ENCODE results near the gene SLC15A4. TPM values are rescaled to one million over a fixed set of nuclear protein-coding genes. Genes with fewer than 3 reads are reported as not detected.

Gene SLC15A4
- total RNA-seq, 2 donors from 2014 or later, result 28.2 to 39.5 TPM

- Histone ChIP-seq H3K4me3 (ENCODE audit: low read length) (no peak overlapping the region), H3K9ac (ENCODE audit: extremely low read depth, low read length, poor library complexity, severe bottlenecking) (no peak overlapping the region), H3K4me1 (ENCODE audit: control insufficient read depth, insufficient read depth, low read length) (no peaks in the 10 kb centered on the region), H3K27ac (ENCODE audit: low read depth, low read length) (no peak overlapping the region), H3K36me3 (ENCODE audit: control insufficient read depth, insufficient read depth, low read length) (no peaks in the 10 kb centered on the region), H3K9me3 (ENCODE audit: control insufficient read depth, low read length) (no peaks in the 10 kb centered on the region), H3K27me3 (ENCODE audit: control insufficient read depth, insufficient read depth, low read length, poor library complexity, severe bottlenecking) (no peaks in the 10 kb centered on the region)
- H3K4me1 Mint-ChIP-seq, result no peaks in the 10 kb centered on the region
- H3K4me3 Mint-ChIP-seq, result no peak overlapping the region
- H3K9me3 Mint-ChIP-seq, result peaks cover 6% of the 10 kb centered on the region
- no peak for TF ChIP-seq CTCF (conservative IDR thresholded peaks at IDR 0.05)
- H3K27ac Mint-ChIP-seq, result no peak overlapping the region
- 90 to 100% methylated on average over 3 to 5 of the region's 5 CpGs for WGBS, 2 experiments (ENCODE audit: insufficient coverage in 1 of 2, insufficient read length in 1 of 2)
- H3K27me3 Mint-ChIP-seq (ENCODE audit: insufficient read depth), result peaks cover 2% of the 10 kb centered on the region
- H3K36me3 Mint-ChIP-seq (ENCODE audit: low read depth), result no peaks in the 10 kb centered on the region
- DNase-seq, result peak; percentile 53
Measured at GRCh38 chr12:128752386-128752785, 71.4 kb downstream of the SLC15A4 start.

GRCh38 chr12:128747441-128747840 is 76.3 kb downstream of the SLC15A4 start:
- Mint-ChIP-seq H3K27me3 (ENCODE audit: insufficient read depth) (peaks cover 2% of the 10 kb centered on the region), H3K27ac (no peak overlapping the region), H3K4me3 (no peak overlapping the region), H3K9me3 (no peaks in the 10 kb centered on the region), H3K4me1 (no peaks in the 10 kb centered on the region), H3K36me3 (ENCODE audit: low read depth) (no peaks in the 10 kb centered on the region)
- H3K27ac ChIP-seq (ENCODE audit: low read depth, low read length), result no peak overlapping the region
- no peaks in the 10 kb centered on the region for H3K4me1 ChIP-seq (ENCODE audit: control insufficient read depth, insufficient read depth, low read length)
- no peak overlapping the region for H3K9ac ChIP-seq (ENCODE audit: extremely low read depth, low read length, poor library complexity, severe bottlenecking)
- DNase-seq, result no peak
- TF ChIP-seq CTCF (conservative IDR thresholded peaks at IDR 0.05), result no peak
- H3K9me3 ChIP-seq (ENCODE audit: control insufficient read depth, low read length), result no peaks in the 10 kb centered on the region
- no peaks in the 10 kb centered on the region for H3K27me3 ChIP-seq (ENCODE audit: control insufficient read depth, insufficient read depth, low read length, poor library complexity, severe bottlenecking)
- no peaks in the 10 kb centered on the region for H3K36me3 ChIP-seq (ENCODE audit: control insufficient read depth, insufficient read depth, low read length)
- no peak overlapping the region for H3K4me3 ChIP-seq (ENCODE audit: low read length)
- WGBS, 2 experiments (ENCODE audit: insufficient coverage in 1 of 2, insufficient read length in 1 of 2), result 81 to 83% methylated on average over 11 to 13 of the region's 13 CpGs

GRCh38 chr12:128745772-128746689 is 77.7 kb downstream of the SLC15A4 start:
- H3K9me3 ChIP-seq (ENCODE audit: control insufficient read depth, low read length), result no peaks in the 10 kb centered on the region
- no peak overlapping the region for H3K27ac ChIP-seq (ENCODE audit: low read depth, low read length)
- no peak overlapping the region for H3K4me3 ChIP-seq (ENCODE audit: low read length)
- no peaks in the 10 kb centered on the region for H3K27me3 ChIP-seq (ENCODE audit: control insufficient read depth, insufficient read depth, low read length, poor library complexity, severe bottlenecking)
- Mint-ChIP-seq H3K9me3 (no peaks in the 10 kb centered on the region), H3K4me1 (no peaks in the 10 kb centered on the region), H3K4me3 (no peak overlapping the region), H3K36me3 (ENCODE audit: low read depth) (no peaks in the 10 kb centered on the region), H3K27me3 (ENCODE audit: insufficient read depth) (peaks cover 2% of the 10 kb centered on the region), H3K27ac (no peak overlapping the region)
- 93 to 94% methylated on average over 3 to 11 of the region's 11 CpGs for WGBS, 2 experiments (ENCODE audit: insufficient coverage in 1 of 2, insufficient read length in 1 of 2)
- DNase-seq, result no peak
- no peaks in the 10 kb centered on the region for H3K4me1 ChIP-seq (ENCODE audit: control insufficient read depth, insufficient read depth, low read length)
- TF ChIP-seq CTCF (conservative IDR thresholded peaks at IDR 0.05), result no peak
- no peaks in the 10 kb centered on the region for H3K36me3 ChIP-seq (ENCODE audit: control insufficient read depth, insufficient read depth, low read length)
- H3K9ac ChIP-seq (ENCODE audit: extremely low read depth, low read length, poor library complexity, severe bottlenecking), result no peak overlapping the region
